Stimulated activated CD8-positive, alpha-beta memory T cell treated with anti-CD3 and anti-CD28 coated beads, Interleukin-7, amount 100 ng/mL, for 48 hours (primary cell): ENCODE data around the gene FXYD2.

Experiments used
- DNase-seq, 2 donors: peaks; one replicate each; pipeline ENCODE4 v3.0.0-alpha.2; 2020; ENCODE audit warnings: low read depth in 1 of 2; ENCODE audit errors: extremely low read depth in 1 of 2

The FXYD2 gene

DNA sequence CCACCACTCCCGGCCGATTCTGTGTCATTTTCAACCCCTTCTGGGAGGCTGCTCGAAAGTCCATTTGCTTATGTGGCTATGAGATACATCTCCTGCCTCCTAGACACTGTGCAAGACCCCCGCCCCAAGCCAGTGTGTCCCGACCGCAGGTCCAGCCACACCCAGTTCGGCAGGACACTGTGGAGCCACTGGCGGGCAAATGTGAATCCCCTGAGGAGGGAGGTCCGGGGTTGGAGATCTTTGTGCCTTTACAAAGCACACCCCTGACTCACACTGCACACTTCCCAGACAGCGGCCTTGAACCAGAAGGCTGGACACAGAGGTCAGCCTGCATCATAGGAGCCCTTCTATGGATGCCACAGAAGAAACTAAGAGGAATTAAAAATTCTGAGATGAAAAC lies 34.5 kb upstream of the FXYD2 start:
- DNase-seq = no peak

DNA sequence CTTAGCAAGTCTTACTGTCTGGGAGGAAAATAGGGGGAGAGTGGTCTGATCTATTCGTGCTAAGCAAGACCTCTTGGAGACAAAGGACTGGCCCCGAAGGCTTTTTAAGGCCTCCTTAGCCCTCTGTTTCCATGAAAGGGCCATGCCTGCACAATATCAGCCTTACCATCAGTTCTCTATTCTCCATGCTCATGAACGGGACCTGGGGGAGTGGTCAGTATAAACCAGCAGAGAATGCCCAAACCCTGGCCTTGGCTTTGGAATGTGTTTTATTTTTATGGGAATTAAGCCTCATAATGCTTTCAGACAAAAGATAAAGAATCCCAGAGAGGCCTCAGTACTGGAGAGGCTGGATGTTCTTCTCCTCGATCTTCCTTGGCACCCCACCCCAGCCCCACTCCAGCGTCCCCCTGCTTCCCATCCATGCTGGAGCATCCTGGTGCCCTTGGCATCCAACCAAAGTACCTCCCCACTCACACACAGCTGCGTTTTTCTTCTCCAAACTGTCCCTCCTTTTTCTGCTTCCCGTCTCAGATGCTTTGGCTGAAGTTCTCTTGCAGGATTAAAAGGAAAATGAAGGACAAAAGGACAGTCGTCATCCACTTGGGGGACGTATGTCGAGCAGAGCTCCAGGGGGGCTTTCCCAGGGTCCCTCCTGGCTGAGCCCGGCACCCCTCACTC lies 33.3 kb upstream of the FXYD2 start:
- no peak for DNase-seq

DNA sequence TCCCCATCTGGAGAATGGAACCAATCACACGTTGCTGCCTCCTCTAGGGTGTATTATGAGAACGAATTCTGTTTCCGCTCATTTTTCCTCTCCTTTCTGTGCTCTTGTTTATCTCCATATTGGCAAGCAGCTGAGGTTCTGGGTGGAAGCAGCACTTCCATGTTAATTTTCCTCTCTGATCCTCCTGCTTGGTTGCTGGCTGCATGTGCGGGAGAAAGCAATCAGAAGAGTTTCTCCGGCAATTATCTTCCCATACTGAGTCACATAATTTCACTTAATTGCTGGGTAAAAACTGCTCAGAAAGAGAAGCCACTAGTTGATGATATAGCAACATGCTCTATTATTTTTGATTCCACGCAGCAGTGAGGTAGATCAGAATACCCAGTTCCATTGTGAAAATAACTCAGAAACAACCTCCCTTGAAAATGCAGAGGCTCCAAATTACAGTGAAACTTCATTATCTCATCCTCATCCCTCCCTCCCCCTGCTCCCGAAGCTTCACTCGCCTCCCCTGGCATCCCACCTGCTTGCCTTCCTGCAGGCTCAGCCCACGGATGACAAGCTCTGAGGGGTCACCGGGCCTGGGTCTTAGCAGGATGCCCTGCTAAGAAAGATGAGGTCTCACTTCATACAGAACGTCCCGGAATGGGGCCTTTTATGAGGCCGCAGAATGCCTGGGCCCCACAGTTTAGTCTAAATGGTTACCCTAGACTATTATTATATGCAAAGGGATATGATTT lies 31.5 kb upstream of the FXYD2 start:
- no peak for DNase-seq

- DNase-seq = no peak
Observed at GRCh38 chr11:117855186-117855845, 30.8 kb upstream of the FXYD2 start.

GRCh38 chr11:117852309-117852708 lies 27.8 kb upstream of the FXYD2 start:
- no peak for DNase-seq

- DNase-seq = no peak
Observed at GRCh38 chr11:117851852-117852251, 27.3 kb upstream of the FXYD2 start.

GRCh38 chr11:117851106-117851505 lies 26.6 kb upstream of the FXYD2 start:
- DNase-seq = no peak

- DNase-seq = no peak
Observed at GRCh38 chr11:117849781-117850414, 25.4 kb upstream of the FXYD2 start.

DNA sequence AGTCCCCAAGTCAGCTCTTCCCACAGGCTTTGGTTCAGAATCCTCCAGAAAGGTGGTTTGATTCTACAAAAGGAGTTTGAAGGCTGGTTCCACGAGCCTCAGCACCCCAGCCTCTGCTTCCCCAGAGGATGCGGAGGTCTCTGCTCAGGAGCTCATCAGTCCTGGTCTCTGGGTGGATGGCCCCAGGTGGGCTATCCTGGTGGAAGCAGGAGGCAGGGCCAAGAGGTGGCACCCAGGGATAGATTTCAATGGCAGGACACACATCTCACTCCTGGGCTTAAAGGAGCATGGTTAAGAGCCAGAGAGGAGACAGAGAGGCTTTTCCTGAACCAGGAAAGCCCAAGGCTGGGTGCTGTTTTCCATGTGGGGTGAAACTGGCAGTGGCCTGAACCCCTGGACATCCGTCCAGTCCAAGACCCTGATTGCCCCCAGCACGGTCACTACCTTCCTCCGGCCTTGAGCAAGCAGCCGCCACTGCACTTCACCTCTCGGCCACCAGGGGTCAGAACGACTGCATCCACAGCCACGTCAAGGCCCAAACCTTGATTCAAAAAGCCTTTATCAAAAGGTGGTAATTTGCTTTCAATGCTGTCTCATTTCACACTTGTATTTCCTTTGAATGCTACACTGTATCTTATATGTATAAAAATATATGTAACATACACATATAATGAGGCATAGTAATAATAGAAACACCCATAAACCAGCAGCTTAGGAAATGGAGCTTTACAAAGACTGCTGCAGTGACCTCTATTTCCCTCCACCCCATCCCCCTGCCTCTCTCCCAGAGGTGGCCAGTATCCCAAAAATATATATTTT lies 19.3 kb upstream of the FXYD2 start:
- DNase-seq = peak in 1 of 2 donors; percentile 71

GRCh38 chr11:117842131-117842941 lies 17.8 kb upstream of the FXYD2 start:
- no peak for DNase-seq

DNA sequence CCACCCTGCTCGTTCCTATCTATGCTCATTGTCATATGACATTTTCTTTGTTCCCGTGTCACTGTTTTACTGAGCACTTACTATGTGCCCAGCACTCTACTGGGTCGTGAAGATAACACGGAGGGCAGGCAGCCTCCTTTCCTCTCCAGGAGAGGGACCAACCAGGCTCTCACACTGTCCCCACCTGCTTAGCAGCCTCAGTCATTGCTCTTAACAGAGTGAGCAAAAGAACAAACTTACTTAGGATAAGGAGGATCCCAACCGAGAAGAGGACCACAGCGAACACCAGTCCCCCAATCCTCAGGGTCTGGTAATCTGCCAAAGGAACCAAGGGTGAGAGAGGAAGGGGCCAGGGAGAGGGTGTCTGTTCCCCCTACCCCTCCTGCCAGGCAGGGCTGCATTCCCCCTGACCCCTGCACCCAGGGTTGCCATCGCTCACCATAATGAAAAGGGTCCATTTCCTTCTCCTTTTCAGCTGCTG lies 17.0 kb upstream of the FXYD2 start:
- DNase-seq = no peak

DNA sequence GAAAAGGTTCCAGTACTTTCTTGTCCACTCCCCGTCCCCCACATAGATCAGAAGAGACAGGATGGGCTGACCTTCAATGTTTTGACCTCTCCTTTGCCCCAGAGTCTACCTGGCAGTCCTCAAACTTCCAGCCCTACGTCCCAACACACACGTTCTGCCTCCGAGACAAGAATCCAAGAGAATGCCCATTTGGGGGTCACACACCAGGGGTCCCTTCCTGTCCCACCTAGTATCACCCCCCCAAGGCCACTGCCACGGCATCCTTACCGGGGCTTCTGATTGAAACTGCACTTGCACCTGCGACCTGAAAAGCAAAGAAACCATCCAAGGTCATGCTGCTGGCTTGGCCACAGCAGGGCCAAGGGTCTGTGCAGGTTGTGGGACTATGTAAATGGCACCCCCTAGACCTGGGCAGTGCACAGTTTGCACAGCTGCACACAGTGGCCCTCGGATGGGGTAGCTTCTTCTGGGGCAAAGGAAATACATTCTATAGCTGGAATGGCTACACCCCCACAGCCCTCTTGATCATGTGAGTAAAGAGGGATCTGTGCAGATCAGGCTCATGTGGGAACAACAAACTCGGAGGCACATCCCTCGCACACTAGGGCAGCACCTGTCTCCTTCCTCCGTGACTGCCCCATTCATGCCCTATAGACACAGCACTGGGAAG lies 16.5 kb upstream of the FXYD2 start:
- no peak for DNase-seq

DNA sequence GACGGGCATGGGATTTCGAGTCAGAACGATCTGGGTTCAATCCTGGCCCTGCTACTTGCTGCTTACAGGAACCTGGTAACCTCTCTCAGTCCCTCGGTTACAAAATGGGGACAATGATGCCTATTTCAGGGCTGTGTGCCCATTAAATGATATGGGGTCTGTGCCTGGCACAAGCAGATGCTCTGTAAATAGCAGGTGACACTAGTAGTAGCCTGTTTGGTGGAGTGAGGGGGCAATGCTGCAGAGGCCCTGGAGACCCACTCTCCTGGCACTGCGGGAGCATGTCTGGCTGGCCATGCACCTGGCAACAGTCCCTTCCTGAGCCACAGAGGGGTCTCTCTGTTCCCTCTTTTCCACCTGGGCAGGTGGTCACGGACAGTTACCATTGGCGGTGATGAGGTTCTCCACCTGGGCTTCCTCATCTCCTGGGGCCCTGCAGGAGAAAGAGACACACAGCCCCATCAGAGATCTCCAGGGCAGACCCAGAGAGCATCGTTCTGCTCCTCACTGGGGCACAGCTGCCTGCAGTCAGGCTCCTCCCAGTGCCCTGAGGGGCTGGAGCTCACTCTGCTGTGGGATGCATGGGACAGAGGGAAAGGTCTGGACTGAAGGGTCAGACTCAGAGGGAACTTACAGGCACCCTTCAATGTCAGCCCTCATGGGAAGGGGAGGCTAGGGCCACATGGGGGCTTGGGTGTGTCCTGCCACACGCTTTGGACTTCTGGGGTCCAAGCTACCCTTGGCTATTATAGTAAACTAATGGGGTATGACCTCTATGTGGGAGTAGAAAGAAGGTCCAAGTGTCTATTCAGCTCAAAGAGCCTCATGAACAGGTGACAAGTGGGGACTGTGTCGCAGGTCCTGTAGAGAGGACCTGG lies 15.6 kb upstream of the FXYD2 start:
- DNase-seq = no peak

DNA sequence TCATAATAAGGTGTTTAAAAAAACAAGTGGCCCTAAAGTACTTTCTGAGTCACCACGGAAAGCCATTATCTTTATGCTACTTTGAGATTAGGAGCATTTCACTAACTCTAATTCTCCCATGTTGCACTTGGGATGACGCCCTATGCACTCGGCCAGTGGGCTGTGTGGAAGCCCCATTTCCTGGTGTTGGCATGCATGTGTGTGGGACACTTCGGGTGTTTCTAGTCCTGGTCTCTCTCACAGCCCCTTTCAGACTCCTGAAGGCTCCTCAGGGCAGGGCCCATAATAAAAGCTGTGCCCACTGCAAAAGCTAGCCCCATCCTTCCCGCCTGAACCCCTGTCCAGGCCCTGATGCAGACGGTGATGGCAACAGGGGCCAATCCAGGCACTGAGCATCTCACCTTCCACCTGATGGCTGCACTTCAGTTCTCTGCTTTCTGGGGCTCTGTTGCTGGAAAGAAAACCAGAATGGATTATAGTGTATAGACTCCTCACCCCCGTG lies 14.9 kb upstream of the FXYD2 start:
- DNase-seq = no peak

DNA sequence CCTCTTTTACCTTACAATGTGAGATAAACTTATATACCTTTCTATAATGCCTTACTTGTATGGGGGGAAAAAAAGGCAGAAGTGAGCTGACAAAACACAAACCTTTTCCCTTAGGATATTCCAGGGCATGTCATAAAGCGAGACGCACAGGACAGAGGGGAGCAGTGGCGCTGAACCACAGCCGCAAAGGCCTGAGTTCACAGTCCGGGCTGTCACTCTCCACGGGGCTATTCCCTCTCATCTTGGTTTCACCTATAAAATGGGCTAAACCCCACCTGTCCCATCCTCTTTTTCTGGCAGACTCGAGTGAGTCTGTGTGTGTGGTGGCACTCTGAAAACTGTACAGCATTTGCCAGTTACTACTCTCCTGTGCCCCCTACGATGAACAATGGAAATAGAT lies 14.4 kb upstream of the FXYD2 start:
- DNase-seq = no peak

DNA sequence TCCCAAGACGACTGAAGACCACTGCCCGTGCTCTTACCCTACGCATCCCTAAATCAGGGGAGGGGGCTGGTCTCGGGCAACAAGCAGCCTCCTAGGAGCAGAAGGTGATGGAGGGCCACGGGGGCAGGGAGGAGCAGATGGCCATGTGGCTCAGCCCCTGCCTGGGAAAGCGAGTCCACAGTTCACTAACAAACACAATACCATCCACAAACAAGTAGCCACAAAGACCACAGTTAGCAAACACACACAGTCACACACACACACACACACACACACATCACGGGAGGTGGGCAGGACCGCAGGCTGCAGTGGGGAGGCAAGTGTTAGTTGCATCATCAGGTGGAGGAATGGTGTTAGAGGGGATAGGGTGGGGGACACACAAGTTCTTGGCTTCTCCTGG lies 13.2 kb upstream of the FXYD2 start:
- no peak for DNase-seq

GRCh38 chr11:117837070-117837776 lies 12.7 kb upstream of the FXYD2 start:
- no peak for DNase-seq
